Measurements from ENCODE around the gene ASS1. TPM values are rescaled to one million over a fixed set of nuclear protein-coding genes. Genes with fewer than 3 reads are reported as not detected.

ASS1 gene
- total and polyA plus RNA-seq, 2 of the 13 experiments (the other 11 are each of a cell fraction or from before 2014, with no cell fraction given): 77.6 to 122 TPM

DNA sequence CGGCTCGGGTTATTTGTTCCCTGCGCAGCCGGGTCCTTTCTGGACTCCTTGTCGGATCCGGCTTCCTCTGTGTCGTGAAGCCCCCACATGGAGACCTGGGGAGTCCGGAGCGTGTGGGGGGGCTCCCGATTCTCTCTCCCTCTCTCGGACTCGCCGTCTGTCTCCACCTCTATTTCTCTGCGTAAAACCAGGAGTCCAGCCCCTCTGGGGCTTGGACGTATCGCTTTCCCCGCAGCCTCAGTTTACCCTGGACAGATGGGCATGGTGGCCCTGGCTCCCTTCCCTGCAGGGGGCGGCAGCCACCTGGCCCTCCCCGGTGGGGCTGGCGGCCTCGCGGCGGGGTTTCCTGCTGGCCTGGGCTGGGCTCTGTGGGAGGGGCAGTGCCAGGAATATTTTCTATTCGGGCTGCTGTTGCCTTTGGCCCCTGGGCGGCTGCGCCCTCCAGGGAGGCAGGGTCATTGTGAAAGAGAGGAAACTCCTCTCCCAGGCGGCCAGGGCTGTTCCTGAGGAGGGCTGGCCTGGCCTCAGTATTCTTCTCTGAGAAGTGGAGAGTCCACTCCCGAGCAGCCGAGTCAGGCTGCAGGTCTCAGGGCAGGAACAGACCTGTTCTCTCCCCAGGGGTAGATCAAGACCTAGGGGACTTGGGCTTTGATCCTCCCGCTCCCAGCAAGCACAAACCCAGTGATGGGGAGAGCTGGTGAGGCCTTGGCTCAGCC is 665 bp downstream of the ASS1 start (continued):
- TF ChIP-seq, protein P1, sequence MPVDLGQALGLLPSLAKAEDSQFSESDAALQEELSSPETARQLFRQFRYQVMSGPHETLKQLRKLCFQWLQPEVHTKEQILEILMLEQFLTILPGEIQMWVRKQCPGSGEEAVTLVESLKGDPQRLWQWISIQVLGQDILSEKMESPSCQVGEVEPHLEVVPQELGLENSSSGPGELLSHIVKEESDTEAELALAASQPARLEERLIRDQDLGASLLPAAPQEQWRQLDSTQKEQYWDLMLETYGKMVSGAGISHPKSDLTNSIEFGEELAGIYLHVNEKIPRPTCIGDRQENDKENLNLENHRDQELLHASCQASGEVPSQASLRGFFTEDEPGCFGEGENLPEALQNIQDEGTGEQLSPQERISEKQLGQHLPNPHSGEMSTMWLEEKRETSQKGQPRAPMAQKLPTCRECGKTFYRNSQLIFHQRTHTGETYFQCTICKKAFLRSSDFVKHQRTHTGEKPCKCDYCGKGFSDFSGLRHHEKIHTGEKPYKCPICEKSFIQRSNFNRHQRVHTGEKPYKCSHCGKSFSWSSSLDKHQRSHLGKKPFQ (CRISPR knock-in tag; IDR thresholded peaks at IDR 0.05; ENCODE audit: insufficient replicate concordance): no peak
- TF ChIP-seq RAD51 (IDR thresholded peaks at IDR 0.05; ENCODE audit: borderline replicate concordance) (no peak), ZMYM2 (CRISPR knock-in tag; IDR thresholded peaks at IDR 0.05) (no peak), ZNF615 (CRISPR knock-in tag; IDR thresholded peaks at IDR 0.05; ENCODE audit: borderline replicate concordance) (no peak), ZNF232 (CRISPR knock-in tag; IDR thresholded peaks at IDR 0.05; ENCODE audit: borderline replicate concordance) (no peak), MAFG (CRISPR knock-in tag; IDR thresholded peaks at IDR 0.05) (no peak), ZNF629 (CRISPR knock-in tag; conservative IDR thresholded peaks at IDR 0.05) (peak; percentile 85), POLR2A (IDR thresholded peaks at IDR 0.05; ENCODE audit: insufficient read depth in 1 of 2, low read depth in 2 of 2, low read length in 2 of 2) (peak in 1 of 2 experiments; percentile 40; a peak in 2 of 4 replicates), ZNF761 (CRISPR knock-in tag; conservative IDR thresholded peaks at IDR 0.05) (0 out of 2 replicates have a peak, but pooled peaks have one; percentile 6), DR1 (CRISPR knock-in tag; IDR thresholded peaks at IDR 0.05) (no peak), RBM39 (IDR thresholded peaks at IDR 0.05; ENCODE audit: low read depth, low read length, poor library complexity, severe bottlenecking) (peak; percentile 36), RXRB (CRISPR knock-in tag; IDR thresholded peaks at IDR 0.05; ENCODE audit: borderline replicate concordance) (no peak), CENPT (CRISPR knock-in tag; IDR thresholded peaks at IDR 0.05; ENCODE audit: low read depth) (no peak), ARNT2 (CRISPR knock-in tag; IDR thresholded peaks at IDR 0.05; ENCODE audit: low read depth) (no peak)
- TF ChIP-seq, protein P2, sequence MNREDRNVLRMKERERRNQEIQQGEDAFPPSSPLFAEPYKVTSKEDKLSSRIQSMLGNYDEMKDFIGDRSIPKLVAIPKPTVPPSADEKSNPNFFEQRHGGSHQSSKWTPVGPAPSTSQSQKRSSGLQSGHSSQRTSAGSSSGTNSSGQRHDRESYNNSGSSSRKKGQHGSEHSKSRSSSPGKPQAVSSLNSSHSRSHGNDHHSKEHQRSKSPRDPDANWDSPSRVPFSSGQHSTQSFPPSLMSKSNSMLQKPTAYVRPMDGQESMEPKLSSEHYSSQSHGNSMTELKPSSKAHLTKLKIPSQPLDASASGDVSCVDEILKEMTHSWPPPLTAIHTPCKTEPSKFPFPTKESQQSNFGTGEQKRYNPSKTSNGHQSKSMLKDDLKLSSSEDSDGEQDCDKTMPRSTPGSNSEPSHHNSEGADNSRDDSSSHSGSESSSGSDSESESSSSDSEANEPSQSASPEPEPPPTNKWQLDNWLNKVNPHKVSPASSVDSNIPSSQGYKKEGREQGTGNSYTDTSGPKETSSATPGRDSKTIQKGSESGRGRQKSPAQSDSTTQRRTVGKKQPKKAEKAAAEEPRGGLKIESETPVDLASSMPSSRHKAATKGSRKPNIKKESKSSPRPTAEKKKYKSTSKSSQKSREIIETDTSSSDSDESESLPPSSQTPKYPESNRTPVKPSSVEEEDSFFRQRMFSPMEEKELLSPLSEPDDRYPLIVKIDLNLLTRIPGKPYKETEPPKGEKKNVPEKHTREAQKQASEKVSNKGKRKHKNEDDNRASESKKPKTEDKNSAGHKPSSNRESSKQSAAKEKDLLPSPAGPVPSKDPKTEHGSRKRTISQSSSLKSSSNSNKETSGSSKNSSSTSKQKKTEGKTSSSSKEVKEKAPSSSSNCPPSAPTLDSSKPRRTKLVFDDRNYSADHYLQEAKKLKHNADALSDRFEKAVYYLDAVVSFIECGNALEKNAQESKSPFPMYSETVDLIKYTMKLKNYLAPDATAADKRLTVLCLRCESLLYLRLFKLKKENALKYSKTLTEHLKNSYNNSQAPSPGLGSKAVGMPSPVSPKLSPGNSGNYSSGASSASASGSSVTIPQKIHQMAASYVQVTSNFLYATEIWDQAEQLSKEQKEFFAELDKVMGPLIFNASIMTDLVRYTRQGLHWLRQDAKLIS (CRISPR knock-in tag; IDR thresholded peaks at IDR 0.05): no peak
- TF ChIP-seq, protein P3, sequence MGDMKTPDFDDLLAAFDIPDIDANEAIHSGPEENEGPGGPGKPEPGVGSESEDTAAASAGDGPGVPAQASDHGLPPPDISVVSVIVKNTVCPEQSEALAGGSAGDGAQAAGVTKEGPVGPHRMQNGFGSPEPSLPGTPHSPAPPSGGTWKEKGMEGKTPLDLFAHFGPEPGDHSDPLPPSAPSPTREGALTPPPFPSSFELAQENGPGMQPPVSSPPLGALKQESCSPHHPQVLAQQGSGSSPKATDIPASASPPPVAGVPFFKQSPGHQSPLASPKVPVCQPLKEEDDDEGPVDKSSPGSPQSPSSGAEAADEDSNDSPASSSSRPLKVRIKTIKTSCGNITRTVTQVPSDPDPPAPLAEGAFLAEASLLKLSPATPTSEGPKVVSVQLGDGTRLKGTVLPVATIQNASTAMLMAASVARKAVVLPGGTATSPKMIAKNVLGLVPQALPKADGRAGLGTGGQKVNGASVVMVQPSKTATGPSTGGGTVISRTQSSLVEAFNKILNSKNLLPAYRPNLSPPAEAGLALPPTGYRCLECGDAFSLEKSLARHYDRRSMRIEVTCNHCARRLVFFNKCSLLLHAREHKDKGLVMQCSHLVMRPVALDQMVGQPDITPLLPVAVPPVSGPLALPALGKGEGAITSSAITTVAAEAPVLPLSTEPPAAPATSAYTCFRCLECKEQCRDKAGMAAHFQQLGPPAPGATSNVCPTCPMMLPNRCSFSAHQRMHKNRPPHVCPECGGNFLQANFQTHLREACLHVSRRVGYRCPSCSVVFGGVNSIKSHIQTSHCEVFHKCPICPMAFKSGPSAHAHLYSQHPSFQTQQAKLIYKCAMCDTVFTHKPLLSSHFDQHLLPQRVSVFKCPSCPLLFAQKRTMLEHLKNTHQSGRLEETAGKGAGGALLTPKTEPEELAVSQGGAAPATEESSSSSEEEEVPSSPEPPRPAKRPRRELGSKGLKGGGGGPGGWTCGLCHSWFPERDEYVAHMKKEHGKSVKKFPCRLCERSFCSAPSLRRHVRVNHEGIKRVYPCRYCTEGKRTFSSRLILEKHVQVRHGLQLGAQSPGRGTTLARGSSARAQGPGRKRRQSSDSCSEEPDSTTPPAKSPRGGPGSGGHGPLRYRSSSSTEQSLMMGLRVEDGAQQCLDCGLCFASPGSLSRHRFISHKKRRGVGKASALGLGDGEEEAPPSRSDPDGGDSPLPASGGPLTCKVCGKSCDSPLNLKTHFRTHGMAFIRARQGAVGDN (CRISPR knock-in tag; IDR thresholded peaks at IDR 0.05): peak; percentile 54; the same call in 1 of the 2 replicates
- TF ChIP-seq, protein P4, sequence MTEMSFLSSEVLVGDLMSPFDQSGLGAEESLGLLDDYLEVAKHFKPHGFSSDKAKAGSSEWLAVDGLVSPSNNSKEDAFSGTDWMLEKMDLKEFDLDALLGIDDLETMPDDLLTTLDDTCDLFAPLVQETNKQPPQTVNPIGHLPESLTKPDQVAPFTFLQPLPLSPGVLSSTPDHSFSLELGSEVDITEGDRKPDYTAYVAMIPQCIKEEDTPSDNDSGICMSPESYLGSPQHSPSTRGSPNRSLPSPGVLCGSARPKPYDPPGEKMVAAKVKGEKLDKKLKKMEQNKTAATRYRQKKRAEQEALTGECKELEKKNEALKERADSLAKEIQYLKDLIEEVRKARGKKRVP (CRISPR knock-in tag; IDR thresholded peaks at IDR 0.05): 0 out of 4 replicates have a peak, but pooled peaks of 1 of the 2 experiments have one; percentile 5

Data from HepG2 (cell line).